ENCODE results near the gene MBIP.

- TF ChIP-seq CTCF (tag by site-specific recombination; IDR thresholded peaks at IDR 0.05) (no peak), SP3 (tag by site-specific recombination; IDR thresholded peaks at IDR 0.05) (no peak), ZNF777 (tag by site-specific recombination; IDR thresholded peaks at IDR 0.05; ENCODE audit: borderline replicate concordance) (no peak)
Observed at GRCh38 chr14:36340276-36340890, 19.9 kb upstream of the MBIP start.
